ENCODE measurements around the gene NUDT7.

Gene NUDT7

GRCh38 chr16:77787452-77787851 lies 65.1 kb downstream of the NUDT7 start:
- TF ChIP-seq CTCF (conservative IDR thresholded peaks at IDR 0.05; ENCODE audit: low read depth), result no peak
- ChIA-PET POLR2A (ENCODE audit: low non-redundant PET) (no interaction called here), CTCF (no interaction called here)
- DNase-seq (ENCODE audit: low spot score), result no peak
- no peak overlapping the region for H3K27ac ChIP-seq

GRCh38 chr16:77788181-77789084 lies 66.1 kb downstream of the NUDT7 start, which contains the start of gene VAT1L:
Gene VAT1L, plus strand, starts transcription at chr16:77788564. Its CDS starts 119 bp downstream, at chr16:77788683.
- CTCF ChIA-PET, result no interaction called here
- no peak for DNase-seq (ENCODE audit: low spot score)
- no peak within 1 kb of the TSS for H3K27ac ChIP-seq
- POLR2A ChIA-PET (ENCODE audit: low non-redundant PET), result no interaction called here
- TF ChIP-seq CTCF (conservative IDR thresholded peaks at IDR 0.05; ENCODE audit: low read depth), result no peak

- H3K27ac ChIP-seq, result no peak overlapping the region
Measured at GRCh38 chr16:77789085-77790008, 67.0 kb downstream of the NUDT7 start.

GRCh38 chr16:77790009-77790372 lies 67.7 kb downstream of the NUDT7 start:
- CTCF ChIA-PET, result no interaction called here
- no peak for TF ChIP-seq CTCF (conservative IDR thresholded peaks at IDR 0.05; ENCODE audit: low read depth)
- H3K27ac ChIP-seq, result no peak overlapping the region
- POLR2A ChIA-PET (ENCODE audit: low non-redundant PET), result no interaction called here
- no peak for DNase-seq (ENCODE audit: low spot score)

More at GRCh38 chr16:77789085-77790008, 67.0 kb downstream of the NUDT7 start:
- no peak for TF ChIP-seq CTCF (conservative IDR thresholded peaks at IDR 0.05; ENCODE audit: low read depth)
- POLR2A ChIA-PET (ENCODE audit: low non-redundant PET), result no interaction called here
- DNase-seq (ENCODE audit: low spot score), result no peak
- CTCF ChIA-PET, result interaction anchor here (0.6 kb wide), 2 partner anchors 24 to 131 kb away, joined by 3 to 4 read pairs; no protein-coding TSS in a partner anchor

- no peak overlapping the region for H3K27ac ChIP-seq
- ChIA-PET POLR2A (ENCODE audit: low non-redundant PET) (no interaction called here), CTCF (no interaction called here)
- no peak for TF ChIP-seq CTCF (conservative IDR thresholded peaks at IDR 0.05; ENCODE audit: low read depth)
- no peak for DNase-seq (ENCODE audit: low spot score)
Measured at GRCh38 chr16:77790912-77791311, 68.6 kb downstream of the NUDT7 start.

All from RWPE1 (cell line).